GM18505 (cell line): ENCODE data around the gene PNRC2.
A peak's percentile ranks its signal among the peaks of the same experiment; 100 is the strongest.

ENCODE experiments used
- ATAC-seq: cut with Tn5 transposase; IDR thresholded peaks from one replicate; pipeline ENCODE4 v1.9.1; 2021; ENCODE audit not compliant: unreplicated experiment
- POLR2A ChIP-seq: IDR thresholded peaks from 4 replicates; pipeline ENCODE4 v1.6.1; 2011; ENCODE audit warnings: borderline replicate concordance; ENCODE audit not compliant: insufficient read depth, insufficient read length; ENCODE audit errors: extremely low read depth

PNRC2 gene, protein sequence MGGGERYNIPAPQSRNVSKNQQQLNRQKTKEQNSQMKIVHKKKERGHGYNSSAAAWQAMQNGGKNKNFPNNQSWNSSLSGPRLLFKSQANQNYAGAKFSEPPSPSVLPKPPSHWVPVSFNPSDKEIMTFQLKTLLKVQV

GRCh38 chr1:23959461-23960290 lies at the start of gene PNRC2:
Gene PNRC2, plus strand, starts transcription at chr1:23959828. Its CDS starts 1,630 bp downstream, at chr1:23961458.
- TF ChIP-seq POLR2A: peak; percentile 90
- peak; percentile 75 for ATAC-seq

GRCh38 chr1:23910144-23910543 lies 49.5 kb upstream of the PNRC2 start:
- no peak for TF ChIP-seq POLR2A
- no peak for ATAC-seq

DNA sequence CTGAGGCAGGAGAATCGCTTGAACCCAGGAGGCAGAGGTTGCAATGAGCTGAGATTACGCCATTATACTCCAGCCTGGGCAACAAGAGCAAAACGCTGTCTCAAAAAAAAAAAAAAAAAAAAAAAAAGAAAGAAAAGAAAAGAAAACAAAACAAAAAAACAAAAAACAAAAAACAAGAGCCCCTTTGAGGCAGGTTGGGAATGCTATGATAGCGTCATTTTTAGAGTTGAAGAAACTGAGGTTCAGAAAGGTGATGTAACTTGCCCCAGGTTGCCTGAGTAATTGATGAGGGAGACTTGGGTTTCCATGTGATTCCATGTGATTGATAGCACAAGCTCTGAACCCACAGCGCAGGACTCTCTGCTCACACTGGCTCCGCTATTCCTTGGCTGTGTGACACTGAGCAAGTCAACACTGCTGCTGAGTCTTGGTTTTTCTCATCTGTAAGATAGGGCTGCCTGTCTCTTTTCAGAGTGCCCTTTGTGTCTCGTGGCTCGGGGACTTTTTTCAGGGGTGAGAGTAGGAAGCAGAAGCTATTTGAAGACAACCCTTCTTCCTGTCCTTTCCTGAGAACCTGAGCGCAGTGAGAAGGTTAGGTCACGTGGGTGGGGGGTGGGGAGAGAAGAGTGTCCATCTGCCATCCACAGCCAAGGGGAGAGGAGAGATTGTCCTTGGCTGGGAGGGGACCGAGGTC lies 48.9 kb upstream of the PNRC2 start:
- peak; percentile 85 for TF ChIP-seq POLR2A
- peak; percentile 26 for ATAC-seq

- ATAC-seq: no peak
- TF ChIP-seq POLR2A: peak; percentile 27
Observed at GRCh38 chr1:23911921-23912320, 47.7 kb upstream of the PNRC2 start.

DNA sequence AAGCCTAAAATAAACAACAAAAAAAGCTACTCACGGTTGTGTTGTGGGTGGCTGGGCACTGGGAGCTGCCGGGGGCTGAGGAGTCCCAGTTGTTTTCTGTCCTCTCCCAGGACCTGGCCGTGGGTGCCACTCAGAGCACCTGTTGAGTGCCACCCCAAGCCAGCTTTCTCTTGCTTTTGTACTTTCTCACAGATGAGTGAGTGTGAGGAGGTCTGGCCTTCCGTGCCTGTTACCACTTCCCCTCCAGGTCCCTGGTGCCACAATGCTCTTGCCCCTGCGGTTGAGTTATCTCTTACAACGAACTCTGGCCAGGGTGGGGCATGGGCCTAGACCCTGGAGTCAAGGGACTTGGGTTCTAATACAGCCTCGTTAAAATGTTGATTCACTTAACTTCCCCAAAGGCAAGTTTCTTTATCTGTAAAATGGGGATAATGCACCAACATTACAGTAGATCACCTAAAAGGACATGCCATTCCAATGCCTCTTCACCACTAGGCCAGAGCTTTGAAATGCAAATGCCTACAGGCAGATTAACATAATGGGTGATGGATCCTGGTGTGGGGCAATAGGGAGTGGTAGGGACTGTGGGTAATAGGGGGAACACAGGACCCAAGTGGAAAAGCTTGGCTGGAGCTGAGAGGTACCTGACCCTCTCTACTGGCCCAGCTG lies 46.3 kb upstream of the PNRC2 start, which contains the start of gene CNR2:
Gene CNR2, minus strand, starts transcription at position 151 of the 669 bp plus-strand sequence. CDS start 37,745 bp downstream, outside the sequence.
- TF ChIP-seq POLR2A: peak; percentile 87
- no peak for ATAC-seq

- no peak for ATAC-seq
- TF ChIP-seq POLR2A: no peak
Observed at GRCh38 chr1:23914921-23915320, 44.7 kb upstream of the PNRC2 start.

- no peak for ATAC-seq
- TF ChIP-seq POLR2A: no peak
Observed at GRCh38 chr1:23915466-23915865, 44.2 kb upstream of the PNRC2 start.

DNA sequence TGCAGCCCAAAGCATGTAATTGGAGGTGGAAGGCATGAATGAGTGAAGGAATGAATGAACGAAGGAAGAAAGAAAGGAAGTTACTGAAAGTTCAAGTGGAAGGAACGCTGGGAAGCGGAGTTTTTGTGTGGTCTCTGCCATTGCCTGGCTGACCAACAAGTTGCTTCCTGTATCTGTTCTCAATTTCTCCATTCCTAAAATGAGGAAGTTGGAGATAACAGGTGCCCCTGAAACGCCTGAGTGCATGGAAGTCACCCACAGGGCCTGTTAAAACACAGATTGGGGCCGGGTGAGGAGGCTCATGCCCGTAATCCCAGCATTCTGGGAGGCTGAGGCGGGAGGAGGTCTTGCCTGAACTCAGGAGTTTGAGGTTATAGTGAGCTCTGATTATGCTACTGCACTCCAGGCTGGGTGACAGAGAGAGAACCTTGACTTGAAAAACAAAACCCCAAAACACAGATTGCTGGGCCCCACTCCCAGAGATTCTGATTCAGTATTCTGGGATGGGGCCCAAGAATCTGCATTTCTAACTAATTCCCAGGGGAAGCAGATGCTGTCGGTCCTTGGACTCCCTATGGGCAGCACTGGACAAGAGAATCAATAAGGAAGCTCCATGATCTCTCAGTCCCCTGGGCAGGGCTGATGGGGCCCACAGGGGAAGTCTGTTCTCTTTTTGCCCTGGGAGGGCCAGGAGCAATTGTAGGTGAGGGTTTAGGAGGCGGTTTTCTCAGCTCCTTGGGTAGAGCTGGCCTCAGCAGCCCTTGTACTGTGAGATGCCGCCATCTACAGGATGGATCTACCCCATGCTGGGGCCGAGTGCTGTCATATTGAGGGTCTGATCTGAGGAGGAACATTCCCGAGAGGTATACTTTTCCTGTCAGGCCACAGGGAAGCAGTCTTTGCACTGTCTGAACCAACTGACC lies 43.2 kb upstream of the PNRC2 start:
- ATAC-seq: no peak
- no peak for TF ChIP-seq POLR2A

- no peak for TF ChIP-seq POLR2A
- no peak for ATAC-seq
Observed at GRCh38 chr1:23922321-23922943, 37.2 kb upstream of the PNRC2 start.

GRCh38 chr1:23923592-23924499 lies 35.8 kb upstream of the PNRC2 start:
- TF ChIP-seq POLR2A: no peak
- ATAC-seq: no peak

DNA sequence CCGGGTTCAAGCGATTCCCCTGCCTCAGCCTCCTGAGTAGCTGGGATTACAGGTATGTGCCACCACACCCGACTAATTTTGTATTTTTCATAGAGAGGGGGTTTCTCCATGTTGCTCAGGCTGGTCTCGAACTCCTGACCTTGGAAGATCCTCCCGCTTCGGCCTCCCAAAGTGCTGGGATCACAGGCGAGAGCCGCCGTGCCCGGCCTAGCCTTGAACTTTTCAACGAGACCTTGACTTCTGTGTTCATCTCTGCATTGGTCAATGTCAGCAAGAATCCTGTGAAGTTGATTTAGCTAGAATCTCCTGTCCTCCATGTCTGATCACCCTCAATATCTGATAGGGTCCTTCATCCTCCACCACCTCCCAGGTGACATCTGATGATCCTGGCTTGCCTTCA lies 35.0 kb upstream of the PNRC2 start:
- ATAC-seq: no peak
- TF ChIP-seq POLR2A: no peak
